ENCODE data around the gene PRIM2.
"Not testable (repeated sequence)": the region's sequence is repeated elsewhere in the genome, so short reads cannot be mapped to it uniquely, and the experiment has no call there.

GRCh38 chr6:57489887-57490286 lies 172.5 kb downstream of the PRIM2 start:
- TF ChIP-seq POLR2A, CTCF, POLR2AphosphoS5, EP300 (IDR thresholded peaks at IDR 0.05): not testable (repeated sequence)
